ENCODE data around the gene STX7.

Gene STX7

GRCh38 chr6:132476688-132477087, 36.2 kb downstream of the STX7 start:
- no peak for DNase-seq

GRCh38 chr6:132475925-132476324, 37.0 kb downstream of the STX7 start:
- no peak for DNase-seq

- no peak for DNase-seq
These were observed 41.1 kb downstream of the STX7 start for GRCh38 chr6:132471787-132472186.

GRCh38 chr6:132466952-132467351, 46.0 kb downstream of the STX7 start:
- no peak for DNase-seq

- DNase-seq = no peak
These were observed 47.1 kb downstream of the STX7 start for GRCh38 chr6:132465530-132466485.

GRCh38 chr6:132464538-132465256, 48.2 kb downstream of the STX7 start:
- DNase-seq = no peak

GRCh38 chr6:132461958-132462357, 51.0 kb downstream of the STX7 start:
- no peak for DNase-seq

GRCh38 chr6:132459605-132459952, 53.3 kb downstream of the STX7 start:
- no peak for DNase-seq

- no peak for DNase-seq
These were observed 53.9 kb downstream of the STX7 start for GRCh38 chr6:132458887-132459604.

GRCh38 chr6:132456700-132457143, 56.2 kb downstream of the STX7 start:
- no peak for DNase-seq

- no peak for DNase-seq
These were observed 66.1 kb downstream of the STX7 start for GRCh38 chr6:132446855-132447241.

- no peak for DNase-seq
These were observed 66.6 kb downstream of the STX7 start for GRCh38 chr6:132446141-132446854.

- DNase-seq = no peak
These were observed 67.5 kb downstream of the STX7 start for GRCh38 chr6:132445201-132445951.

GRCh38 chr6:132443206-132443605, 69.7 kb downstream of the STX7 start:
- no peak for DNase-seq

- DNase-seq = no peak
These were observed 82.8 kb downstream of the STX7 start for GRCh38 chr6:132430110-132430509.

- DNase-seq = no peak
These were observed 87.7 kb downstream of the STX7 start for GRCh38 chr6:132425176-132425575.

- DNase-seq = no peak
These were observed 89.1 kb downstream of the STX7 start for GRCh38 chr6:132423839-132424238.

GRCh38 chr6:132418235-132418965, 94.5 kb downstream of the STX7 start:
- DNase-seq = no peak

GRCh38 chr6:132414761-132415160, 98.2 kb downstream of the STX7 start:
- DNase-seq = no peak

- DNase-seq = no peak
These were observed 98.6 kb downstream of the STX7 start for GRCh38 chr6:132414322-132414721.

GRCh38 chr6:132413499-132413802, 99.5 kb downstream of the STX7 start:
- DNase-seq = no peak
